Measurements from ENCODE around the gene TEX51.

The TEX51 gene

GRCh38 chr2:126907671-126908070 is 9.0 kb downstream of the TEX51 start:
- no peak for TF ChIP-seq CTCF (IDR thresholded peaks at IDR 0.05; ENCODE audit: low read depth, low read length)
- DNase-seq (ENCODE audit: extremely low read depth, low read depth), result no peak

- no peak for DNase-seq (ENCODE audit: extremely low read depth, low read depth)
- TF ChIP-seq CTCF (IDR thresholded peaks at IDR 0.05; ENCODE audit: low read depth, low read length), result no peak
Observed at GRCh38 chr2:126908721-126909177, 10.1 kb downstream of the TEX51 start.

GRCh38 chr2:126909366-126909765 is 10.7 kb downstream of the TEX51 start:
- no peak for TF ChIP-seq CTCF (IDR thresholded peaks at IDR 0.05; ENCODE audit: low read depth, low read length)
- DNase-seq (ENCODE audit: extremely low read depth, low read depth), result no peak

GRCh38 chr2:126909781-126910180 is 11.1 kb downstream of the TEX51 start:
- DNase-seq (ENCODE audit: extremely low read depth, low read depth), result no peak
- no peak for TF ChIP-seq CTCF (IDR thresholded peaks at IDR 0.05; ENCODE audit: low read depth, low read length)

- TF ChIP-seq CTCF (IDR thresholded peaks at IDR 0.05; ENCODE audit: low read depth, low read length), result no peak
- DNase-seq (ENCODE audit: extremely low read depth, low read depth), result no peak
Observed at GRCh38 chr2:126910637-126911036, 11.9 kb downstream of the TEX51 start.

- TF ChIP-seq CTCF (IDR thresholded peaks at IDR 0.05; ENCODE audit: low read depth, low read length), result no peak
- DNase-seq (ENCODE audit: extremely low read depth, low read depth), result no peak
Observed at GRCh38 chr2:126911111-126911796, 12.6 kb downstream of the TEX51 start.

- TF ChIP-seq CTCF (IDR thresholded peaks at IDR 0.05; ENCODE audit: low read depth, low read length), result no peak
- no peak for DNase-seq (ENCODE audit: extremely low read depth, low read depth)
Observed at GRCh38 chr2:126912201-126912600, 13.5 kb downstream of the TEX51 start.
